Stimulated activated CD4-positive, alpha-beta T cell treated with anti-CD3 and anti-CD28 coated beads, Interleukin-12 subunit alpha, Interleukin-12 subunit beta, amount 100 ng/mL, for 4 hours (primary cell): ENCODE measurements around the gene KCTD3.

ENCODE experiments used
- DNase-seq: peaks from one replicate; pipeline ENCODE4 v3.0.0-alpha.2; 2020

The KCTD3 gene

DNA sequence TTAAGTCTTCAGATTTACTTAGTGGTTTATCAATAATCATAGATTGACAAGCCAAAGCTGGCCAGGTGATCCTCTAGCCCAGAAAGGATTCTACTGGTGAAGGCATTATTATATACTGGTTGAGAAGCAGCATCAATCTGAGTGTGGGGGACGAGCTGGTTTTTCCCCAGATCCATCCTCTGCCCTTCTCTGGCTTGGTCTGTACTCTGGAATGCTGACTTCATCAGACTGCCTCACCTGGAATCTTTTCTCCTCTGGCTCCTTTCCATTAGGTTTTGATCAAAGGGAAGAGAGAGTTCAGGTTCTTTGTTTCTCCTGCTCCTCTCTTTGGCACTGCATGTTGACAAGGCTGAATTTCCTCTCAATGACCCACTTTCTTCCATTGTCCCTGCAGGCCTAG lies 93.9 kb downstream of the KCTD3 start:
- no peak for DNase-seq

DNA sequence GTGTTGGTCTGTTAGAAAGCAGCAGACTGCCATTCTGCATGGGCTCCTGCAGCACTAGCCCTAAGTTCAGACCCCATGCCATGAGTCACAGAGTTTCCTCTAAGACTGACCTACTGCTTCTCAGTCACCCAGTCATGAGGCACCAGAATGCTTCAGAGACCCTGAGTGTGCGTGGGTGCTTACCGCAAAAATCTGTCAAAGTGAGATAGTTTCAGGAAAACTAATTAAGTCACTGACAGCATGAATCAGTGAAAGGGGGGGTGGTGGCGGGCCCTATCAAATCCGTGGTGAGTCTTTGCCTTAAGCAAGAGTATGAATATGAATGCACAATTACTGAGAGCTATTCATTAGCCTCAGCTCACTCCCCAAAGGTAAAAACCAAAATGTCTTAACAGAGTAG lies 98.1 kb downstream of the KCTD3 start:
- no peak for DNase-seq

DNA sequence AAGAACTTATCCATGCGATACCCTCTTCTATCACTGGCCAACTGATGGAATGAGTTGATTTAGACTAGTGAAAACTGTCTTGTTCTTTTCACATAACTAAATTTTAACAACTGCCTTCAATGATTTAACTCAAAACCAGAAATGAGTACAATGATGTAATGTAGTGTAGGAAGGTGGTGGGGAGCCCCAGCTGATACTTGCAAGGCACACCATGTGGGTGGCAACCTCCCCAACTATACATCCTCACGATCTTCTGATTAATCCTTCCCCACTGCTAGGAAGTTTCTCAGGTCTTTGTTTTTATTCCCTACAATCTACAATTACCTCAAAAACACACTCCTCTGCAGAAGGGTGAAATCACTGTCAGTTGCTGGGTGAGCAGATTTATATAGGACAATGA lies 100.7 kb downstream of the KCTD3 start:
- no peak for DNase-seq

- no peak for DNase-seq
Measured at GRCh38 chr1:215669806-215670491, 102.8 kb downstream of the KCTD3 start.
